Psoas muscle (tissue), 8 donors: ENCODE results near the gene MASP2. TPM values are rescaled to one million over a fixed set of nuclear protein-coding genes. Genes with fewer than 3 reads are reported as not detected.
"Not testable (repeated sequence)": the region's sequence is repeated elsewhere in the genome, so short reads cannot be mapped to it uniquely, and the experiment has no call there.

ENCODE experiments used
- ATAC-seq, 4 donors: fragments of 200-7000 bp; cut with Tn5 transposase; one replicate each; pipeline ENCODE4 v1.9.1; 2020; ENCODE audit warnings: moderate library complexity in 3 of 4, mild to moderate bottlenecking in 2 of 4
- DNase-seq, 2 donors: peaks; one replicate each; pipeline ENCODE4 v3.0.0-alpha.2; 2020
- H3K27ac ChIP-seq: fragments of 200-600 bp; one replicate; pipeline ENCODE4 v1.8.0; 2022
- H3K27me3 ChIP-seq, 3 donors: fragments of 200-600 bp in 1 of 3; one replicate each; pipeline versions ENCODE4 v1.6.1 to v1.8.0; 2013 to 2022; ENCODE audit warnings: low read length in 2 of 3, mild to moderate bottlenecking in 2 of 3, moderate library complexity in 1 of 3; ENCODE audit not compliant: insufficient read depth in 3 of 3
- H3K36me3 ChIP-seq, 2 donors: fragments of 200-600 bp in 1 of 2; one replicate each; pipeline versions ENCODE4 v1.6.1 to v1.8.0; 2013 to 2022; ENCODE audit warnings: low read depth in 1 of 2, mild to moderate bottlenecking in 1 of 2, moderate library complexity in 1 of 2; ENCODE audit not compliant: insufficient read depth in 1 of 2
- H3K4me1 ChIP-seq: fragments of 200-600 bp; one replicate; pipeline ENCODE4 v1.8.0; 2022
- H3K4me3 ChIP-seq: fragments of 200-600 bp; one replicate; pipeline ENCODE4 v1.8.0; 2022; ENCODE audit warnings: mild to moderate bottlenecking
- H3K9me3 ChIP-seq: fragments of 200-600 bp; one replicate; pipeline ENCODE4 v1.8.0; 2022
- CTCF ChIP-seq: fragments of 200-600 bp; IDR thresholded peaks from one replicate; pipeline ENCODE4 v1.8.0; 2022; ENCODE audit warnings: antibody characterized with exemption
- WGBS, 3 donors: extraction: QIAGEN DNeasy Blood & Tissue Kit; methylation state at CpG; one replicate each; pipeline versions ENCODE4 v1.1.6 to v1.1.7; 2013; 5-methylcytosine and 5-hydroxymethylcytosine counted together
- intact Hi-C, 2 donors: fragments of 100-400 bp; cut with DNase I; formaldehyde crosslinking; loops; one replicate each; pipeline versions ENCODE4 v1.11.0 to v1.14.2; 2022
- polyA plus RNA-seq, 3 donors: library from polyadenylated mRNA; stranded (reverse); fragments of 200-250 nt; gene quantifications; one replicate each; pipeline ENCODE4 v1.2.3, GENCODE V29; 2013
- total RNA-seq, 4 donors: library from RNA; stranded (reverse); fragmentation: NEBNext Ultra II Directional in 2 of 4; extraction: Animal tissue kit (Norgen Biotek cat#: 25700) in 2 of 4; gene quantifications; one replicate each; pipeline versions ENCODE4 v1.2.1 to v1.2.4, GENCODE V29; 2021 to 2023
- donor health status: healthy with polysubstance abuse.
- donor health status: DM: no; HTN: no; CAD: no; lungs with moderate emphysema.
- donor health status: Bipolar disorder and iron deficiency.
- donor health status: healthy.
- donor health status: DM: yes; HTN: yes; CAD: no.
- donor health status: DM: no; HTN: no; CAD: no.
- donor health status: DM: no; HTN: no; CAD: no.
- donor health status: DM: yes; HTN: yes; CAD: no.

Gene MASP2
- total and polyA plus RNA-seq, 7 donors: 0.03 TPM; not detected in 6

- no peak for TF ChIP-seq CTCF
- ATAC-seq: no peak
- no peak overlapping the region for H3K27ac ChIP-seq
- H3K27me3 ChIP-seq: peaks cover 0 to 2% (median 0%) of the 10 kb centered on the region in 3 donors
- DNase-seq: no peak
- intact Hi-C loops: loop anchor here (1.0 to 5.0 kb wide), 4 partner anchors 20 to 608 kb away; no protein-coding TSS in a partner anchor
- WGBS, 3 donors: 66 to 76% (median 67%) methylated on average over 2 of the region's 2 CpGs
- peaks cover 8% of the 10 kb centered on the region for H3K4me1 ChIP-seq
- no peak overlapping the region for H3K4me3 ChIP-seq
- no peaks in the 10 kb centered on the region for H3K36me3 ChIP-seq
- H3K9me3 ChIP-seq: no peaks in the 10 kb centered on the region
Observed at GRCh38 chr1:11039351-11040104, 7.5 kb downstream of the MASP2 start.

- peak; percentile 98 for TF ChIP-seq CTCF
- Histone ChIP-seq H3K27me3 (peaks cover 0 to 2% (median 0%) of the 10 kb centered on the region in 3 donors), H3K4me1 (peaks cover 8% of the 10 kb centered on the region), H3K4me3 (peak overlapping the region; percentile 40), H3K27ac (peak overlapping the region; percentile 61), H3K36me3 (no peaks in the 10 kb centered on the region), H3K9me3 (no peaks in the 10 kb centered on the region)
- peak; percentile 86 to 93 for DNase-seq
- 0 to 1% (median 1%) methylated on average over 8 of the region's 8 CpGs for WGBS, 3 donors
- peak; percentile 93 to 97 (median 95) for ATAC-seq
- intact Hi-C loops: loop anchor here (5.0 kb wide), 3 partner anchors 35 to 610 kb away; no protein-coding TSS in a partner anchor
Observed at GRCh38 chr1:11037740-11038182, 9.3 kb downstream of the MASP2 start.

GRCh38 chr1:11037019-11037739 is 9.9 kb downstream of the MASP2 start:
- not testable (repeated sequence) for ATAC-seq, H3K4me3 ChIP-seq, H3K9me3 ChIP-seq, DNase-seq, H3K36me3 ChIP-seq, H3K27me3 ChIP-seq, H3K4me1 ChIP-seq, H3K27ac ChIP-seq
- WGBS, 3 donors: 54 to 56% (median 55%) methylated on average over 18 of the region's 18 CpGs
- intact Hi-C loops: loop anchor here (5.0 kb wide), 3 partner anchors 35 to 610 kb away; no protein-coding TSS in a partner anchor

GRCh38 chr1:11031624-11032262 is 15.3 kb downstream of the MASP2 start:
- Histone ChIP-seq H3K27ac (no peak overlapping the region), H3K9me3 (no peaks in the 10 kb centered on the region), H3K36me3 (peaks cover 0 to 35% of the 10 kb centered on the region in 2 donors), H3K27me3 (no peaks in the 10 kb centered on the region), H3K4me3 (no peak overlapping the region), H3K4me1 (peaks cover 1% of the 10 kb centered on the region)
- DNase-seq: no peak
- ATAC-seq: peak; percentile 21 to 34 (median 26)
- intact Hi-C loops: no loop called here
- no peak for TF ChIP-seq CTCF
- 85 to 90% (median 86%) methylated on average over 10 of the region's 10 CpGs for WGBS, 3 donors
